Suprapubic skin (tissue), 4 donors: ENCODE results near the gene ZSWIM5. TPM values are rescaled to one million over a fixed set of nuclear protein-coding genes. Genes with fewer than 3 reads are reported as not detected.
A peak's percentile ranks its signal among the peaks of the same experiment; 100 is the strongest.
"Not testable (repeated sequence)": the region's sequence is repeated elsewhere in the genome, so short reads cannot be mapped to it uniquely, and the experiment has no call there.

Source experiments
- DNase-seq, 2 donors: peaks; one replicate each; pipeline ENCODE4 v3.0.0-alpha.2; 2019; ENCODE audit warnings: low spot score in 2 of 2
- H3K27ac ChIP-seq: fragments of 200-600 bp; sonication (generic); one replicate; pipeline ENCODE4 v1.5.1; 2019
- H3K27me3 ChIP-seq: fragments of 200-600 bp; sonication (generic); one replicate; pipeline ENCODE4 v1.5.1; 2019
- H3K36me3 ChIP-seq: fragments of 200-600 bp; sonication (generic); one replicate; pipeline ENCODE4 v1.5.1; 2019
- H3K4me1 ChIP-seq: fragments of 200-600 bp; sonication (generic); one replicate; pipeline ENCODE4 v1.5.1; 2019
- H3K4me3 ChIP-seq: fragments of 200-600 bp; sonication (generic); one replicate; pipeline ENCODE4 v1.5.1; 2019; ENCODE audit warnings: mild to moderate bottlenecking
- H3K9me3 ChIP-seq: fragments of 200-600 bp; sonication (generic); one replicate; pipeline ENCODE4 v1.5.1; 2019
- EP300 ChIP-seq: sonication (generic); formaldehyde crosslinking; IDR thresholded peaks from one replicate; pipeline ENCODE4 v1.6.1; 2017; ENCODE audit warnings: antibody characterized with exemption
- POLR2A ChIP-seq, 2 donors: fragments of 450-650 bp; IDR thresholded peaks; one replicate each; pipeline ENCODE4 v1.6.1; 2017; ENCODE audit warnings: antibody characterized with exemption in 2 of 2, mild to moderate bottlenecking in 2 of 2, moderate library complexity in 2 of 2
- POLR2AphosphoS5 ChIP-seq, 3 donors: sonication (generic); formaldehyde crosslinking; IDR thresholded peaks; one replicate each; pipeline ENCODE4 v1.6.1; 2017; ENCODE audit warnings: antibody characterized with exemption in 3 of 3
- WGBS: methylation state at CpG from one replicate; pipeline ENCODE4 v1.1.5; 2018; 5-methylcytosine and 5-hydroxymethylcytosine counted together
- total RNA-seq, 4 donors: library from RNA; depleted of rRNA; stranded (reverse); fragments of >200 nt; gene quantifications; one replicate each; pipeline ENCODE4 v1.1.0, GENCODE V29; 2016
- TF ChIP-seq, protein P1 (sequence below), 2 donors: fragments of 200-600 bp in 1 of 2; fragments of 450-650 bp in 1 of 2; sonication (generic) in 1 of 2; IDR thresholded peaks; one replicate each; pipeline ENCODE4 v1.5.1; 2016 to 2019; ENCODE audit warnings: antibody characterized with exemption in 2 of 2, mild to moderate bottlenecking in 1 of 2, moderate library complexity in 1 of 2

ZSWIM5 gene
- total RNA-seq, 4 donors from 2014 or later: 1.9 to 3.5 (median 2.8) TPM

DNA sequence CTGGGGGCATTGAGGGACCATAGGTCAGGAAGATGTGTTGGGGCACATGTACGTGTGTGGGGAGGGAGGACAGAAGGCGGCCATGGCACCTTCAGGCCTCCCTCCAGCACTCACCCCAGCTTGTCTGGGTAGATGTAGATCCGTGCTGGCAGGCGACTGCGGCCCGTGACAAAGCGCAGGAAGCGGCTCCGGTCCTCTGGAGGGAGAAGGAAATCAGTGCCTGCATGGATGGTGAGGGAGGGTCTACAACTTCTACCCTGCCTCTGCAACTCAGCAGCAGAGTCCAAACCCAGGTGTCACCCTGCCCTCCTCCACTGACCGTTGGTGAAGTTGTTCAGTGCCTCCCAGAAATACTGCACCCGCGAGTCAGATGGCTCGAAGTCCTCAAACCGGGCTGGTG lies 202.7 kb downstream of the ZSWIM5 start:
- Histone ChIP-seq H3K27me3 (no peaks in the 10 kb centered on the region), H3K9me3 (no peaks in the 10 kb centered on the region), H3K4me3 (no peak overlapping the region), H3K36me3 (peaks cover 72% of the 10 kb centered on the region), H3K4me1 (peaks cover 8% of the 10 kb centered on the region), H3K27ac (no peak overlapping the region)
- TF ChIP-seq POLR2A (IDR thresholded peaks at IDR 0.05) (no peak), POLR2AphosphoS5 (IDR thresholded peaks at IDR 0.05) (no peak)
- TF ChIP-seq, protein P1, sequence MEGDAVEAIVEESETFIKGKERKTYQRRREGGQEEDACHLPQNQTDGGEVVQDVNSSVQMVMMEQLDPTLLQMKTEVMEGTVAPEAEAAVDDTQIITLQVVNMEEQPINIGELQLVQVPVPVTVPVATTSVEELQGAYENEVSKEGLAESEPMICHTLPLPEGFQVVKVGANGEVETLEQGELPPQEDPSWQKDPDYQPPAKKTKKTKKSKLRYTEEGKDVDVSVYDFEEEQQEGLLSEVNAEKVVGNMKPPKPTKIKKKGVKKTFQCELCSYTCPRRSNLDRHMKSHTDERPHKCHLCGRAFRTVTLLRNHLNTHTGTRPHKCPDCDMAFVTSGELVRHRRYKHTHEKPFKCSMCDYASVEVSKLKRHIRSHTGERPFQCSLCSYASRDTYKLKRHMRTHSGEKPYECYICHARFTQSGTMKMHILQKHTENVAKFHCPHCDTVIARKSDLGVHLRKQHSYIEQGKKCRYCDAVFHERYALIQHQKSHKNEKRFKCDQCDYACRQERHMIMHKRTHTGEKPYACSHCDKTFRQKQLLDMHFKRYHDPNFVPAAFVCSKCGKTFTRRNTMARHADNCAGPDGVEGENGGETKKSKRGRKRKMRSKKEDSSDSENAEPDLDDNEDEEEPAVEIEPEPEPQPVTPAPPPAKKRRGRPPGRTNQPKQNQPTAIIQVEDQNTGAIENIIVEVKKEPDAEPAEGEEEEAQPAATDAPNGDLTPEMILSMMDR (IDR thresholded peaks at IDR 0.05): no peak
- 86% methylated on average over 14 of the region's 14 CpGs for WGBS
- DNase-seq: no peak

DNA sequence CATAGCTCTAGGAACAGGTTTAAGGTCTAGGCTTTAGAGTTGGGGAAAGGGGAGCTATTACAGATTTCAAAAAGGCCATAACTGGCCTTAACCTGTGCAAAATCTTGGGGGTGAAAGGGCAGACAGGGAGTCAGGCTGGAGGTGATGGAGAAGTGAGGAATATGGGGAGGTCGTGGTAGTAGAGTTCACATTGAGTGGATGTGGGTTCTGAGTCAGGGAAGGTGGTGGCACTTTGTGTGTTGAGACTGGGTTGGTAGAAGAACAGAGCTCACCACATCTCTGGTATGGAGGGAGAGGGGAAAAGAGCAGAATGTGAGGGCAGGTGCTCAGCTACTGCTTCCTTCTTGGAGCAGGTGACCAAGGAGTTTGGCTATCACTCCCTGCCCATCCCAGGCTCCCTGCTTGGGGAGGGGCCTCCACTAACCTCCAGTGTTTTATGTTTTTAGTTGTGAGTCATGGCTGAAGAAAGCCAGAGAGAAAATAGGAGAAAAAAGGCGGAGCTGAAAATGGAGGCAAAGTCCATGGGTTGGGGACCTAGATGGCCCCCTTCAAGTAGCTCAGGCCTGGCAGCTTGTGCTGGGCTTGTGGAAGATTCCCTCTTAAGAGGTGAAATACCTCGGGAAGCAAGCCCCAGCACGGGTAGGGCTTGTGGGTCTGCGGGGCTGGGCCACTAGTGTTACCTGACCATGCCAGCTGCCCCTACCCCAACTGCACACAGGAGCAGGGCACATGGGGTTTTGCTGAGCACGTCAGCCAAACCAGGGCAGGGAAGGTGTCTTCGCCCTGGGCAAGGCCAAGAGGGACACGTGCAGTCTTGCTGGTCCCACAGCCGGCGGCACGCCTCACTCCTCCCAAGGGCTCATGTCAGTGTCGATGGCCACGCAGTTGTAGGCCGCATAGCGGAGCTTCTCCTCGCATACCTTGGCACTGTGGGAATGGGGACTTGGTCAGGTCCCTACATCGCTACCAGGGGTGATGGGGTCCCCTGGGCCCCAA lies 203.5 kb downstream of the ZSWIM5 start:
- TF ChIP-seq, protein P1 (IDR thresholded peaks at IDR 0.05): no peak
- TF ChIP-seq EP300: no peak
- TF ChIP-seq POLR2A (IDR thresholded peaks at IDR 0.05): no peak
- TF ChIP-seq POLR2AphosphoS5 (IDR thresholded peaks at IDR 0.05): no peak
- WGBS: 86% methylated on average over 13 of the region's 17 CpGs
- no peak for DNase-seq
- H3K27me3 ChIP-seq: no peaks in the 10 kb centered on the region
- no peak overlapping the region for H3K27ac ChIP-seq
- H3K9me3 ChIP-seq: no peaks in the 10 kb centered on the region
- peaks cover 64% of the 10 kb centered on the region for H3K36me3 ChIP-seq
- no peak overlapping the region for H3K4me3 ChIP-seq
- peaks cover 7% of the 10 kb centered on the region for H3K4me1 ChIP-seq

DNA sequence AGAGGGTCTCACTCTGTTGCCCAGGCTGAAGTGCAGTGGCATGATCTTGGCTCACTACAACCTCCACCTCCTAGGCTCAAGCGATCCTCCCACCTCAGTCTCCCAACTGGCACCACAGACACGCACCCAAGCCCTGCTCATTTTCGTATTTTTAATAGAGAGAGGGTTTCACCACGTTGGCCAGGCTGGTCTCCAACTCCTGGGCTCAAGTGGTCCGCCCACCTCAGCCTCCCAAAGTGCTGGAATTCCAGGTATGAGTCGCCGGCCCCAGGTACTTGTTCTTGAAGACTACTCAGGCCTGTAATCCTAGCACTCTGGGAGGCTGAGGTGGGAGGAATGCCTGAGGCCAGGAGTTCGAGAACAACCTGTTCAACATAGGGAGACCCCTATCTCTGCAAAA lies 204.8 kb downstream of the ZSWIM5 start:
- 86% methylated on average over 8 of the region's 8 CpGs for WGBS
- not testable (repeated sequence) for H3K27me3 ChIP-seq, H3K4me1 ChIP-seq, H3K9me3 ChIP-seq, DNase-seq, H3K4me3 ChIP-seq
- peak overlapping the region; percentile 22 for H3K27ac ChIP-seq
- H3K36me3 ChIP-seq: peaks cover 50% of the 10 kb centered on the region

DNA sequence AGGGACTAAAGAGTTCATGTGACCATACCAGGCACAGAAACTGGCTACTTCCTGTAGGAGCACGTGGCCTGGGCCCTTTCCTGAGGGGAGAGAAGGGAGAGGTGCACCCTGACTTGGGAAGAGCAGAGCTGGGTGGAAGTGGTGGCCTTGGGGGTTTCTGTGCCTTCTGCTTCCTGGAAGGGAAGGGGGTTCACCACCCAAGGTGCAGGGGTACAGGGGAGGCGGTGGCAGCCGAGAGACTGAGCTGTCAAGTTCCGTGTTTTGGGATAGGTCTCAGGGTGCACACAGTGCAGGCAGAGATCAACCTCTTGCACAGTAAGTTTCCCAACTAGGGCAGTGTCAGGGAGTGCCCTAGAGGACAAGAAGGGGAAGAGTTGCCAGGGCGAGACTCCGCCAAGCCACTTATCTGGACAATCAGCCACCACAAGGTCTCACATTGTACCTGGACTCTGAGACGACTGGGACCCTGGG lies 205.4 kb downstream of the ZSWIM5 start:
- WGBS: 60% methylated on average over 7 of the region's 7 CpGs
- TF ChIP-seq EP300 (no peak), POLR2AphosphoS5 (IDR thresholded peaks at IDR 0.05) (no peak), POLR2A (IDR thresholded peaks at IDR 0.05) (no peak)
- H3K4me1 ChIP-seq: peaks cover 7% of the 10 kb centered on the region
- H3K4me3 ChIP-seq: no peak overlapping the region
- peaks cover 45% of the 10 kb centered on the region for H3K36me3 ChIP-seq
- no peaks in the 10 kb centered on the region for H3K27me3 ChIP-seq
- H3K9me3 ChIP-seq: no peaks in the 10 kb centered on the region
- peak overlapping the region; percentile 22 for H3K27ac ChIP-seq
- DNase-seq: no peak

DNA sequence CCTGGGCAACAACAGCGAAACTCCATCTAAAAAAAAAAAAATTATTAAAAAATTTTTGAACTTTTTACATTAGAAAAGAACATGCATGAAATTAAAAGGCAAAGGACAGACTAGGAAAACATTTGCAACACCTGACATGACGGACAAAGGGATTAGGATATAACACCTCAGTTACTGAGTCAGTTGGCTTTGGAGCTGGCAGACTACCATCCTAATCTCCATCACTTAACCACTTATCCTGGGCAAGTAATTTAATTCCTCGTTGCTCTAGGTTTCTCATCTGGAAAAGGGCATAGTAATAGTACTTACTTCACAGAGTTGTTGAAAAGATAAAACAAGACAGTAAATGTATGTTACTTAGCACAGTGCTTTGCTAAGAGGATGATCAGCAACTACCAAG lies 207.2 kb downstream of the ZSWIM5 start:
- no peak for DNase-seq
- Histone ChIP-seq H3K36me3 (peaks cover 27% of the 10 kb centered on the region), H3K27me3 (no peaks in the 10 kb centered on the region), H3K9me3 (no peaks in the 10 kb centered on the region), H3K4me3 (no peak overlapping the region), H3K27ac (no peak overlapping the region), H3K4me1 (peaks cover 7% of the 10 kb centered on the region)
- WGBS: 79% methylated on average over 3 of the region's 3 CpGs
- TF ChIP-seq, protein P1 (IDR thresholded peaks at IDR 0.05): no peak
- no peak for TF ChIP-seq EP300
- no peak for TF ChIP-seq POLR2A (IDR thresholded peaks at IDR 0.05)

DNA sequence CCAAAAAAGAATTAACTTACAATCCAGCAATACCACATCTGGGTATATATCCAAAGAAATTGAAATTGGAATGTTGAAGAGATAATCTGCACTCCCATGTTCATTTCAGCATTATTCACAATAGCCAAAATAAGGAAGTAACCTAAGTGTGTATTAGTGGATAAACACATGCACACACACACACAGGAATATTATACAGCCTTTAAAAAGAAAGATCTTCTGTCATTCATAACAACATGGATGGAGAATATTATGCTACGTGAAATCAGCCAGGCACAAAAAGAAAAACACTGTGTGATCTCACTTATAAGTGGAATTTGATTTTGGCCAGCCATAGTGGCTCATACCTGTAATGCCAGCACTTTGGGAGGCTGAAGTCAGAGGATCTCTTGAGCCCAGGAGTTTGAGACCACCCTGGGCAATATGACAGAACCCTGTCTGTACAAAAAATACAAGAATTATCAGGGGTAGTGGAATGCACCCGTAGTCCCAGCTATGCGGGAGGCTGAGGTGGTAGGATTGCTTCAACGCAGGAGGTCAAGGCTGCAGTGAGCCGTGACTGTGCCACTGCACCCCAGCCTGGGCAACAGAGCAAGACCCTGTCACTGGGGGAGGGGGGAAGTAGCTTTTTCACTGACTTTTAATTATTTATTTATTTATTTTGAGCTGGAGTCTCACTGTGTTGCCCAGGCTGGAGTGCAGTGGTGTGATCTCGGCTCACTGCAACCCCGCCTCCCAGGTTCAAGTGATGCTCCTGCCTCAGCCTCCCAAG lies 210.8 kb downstream of the ZSWIM5 start:
- no peaks in the 10 kb centered on the region for H3K27me3 ChIP-seq
- WGBS: 96% methylated on average over 7 of the region's 7 CpGs
- no peaks in the 10 kb centered on the region for H3K9me3 ChIP-seq
- no peaks in the 10 kb centered on the region for H3K36me3 ChIP-seq
- H3K27ac ChIP-seq: no peak overlapping the region
- peaks cover under 1% of the 10 kb centered on the region for H3K4me1 ChIP-seq
- no peak overlapping the region for H3K4me3 ChIP-seq
- DNase-seq: no peak
- TF ChIP-seq EP300 (no peak), POLR2AphosphoS5 (IDR thresholded peaks at IDR 0.05) (no peak), POLR2A (IDR thresholded peaks at IDR 0.05) (no peak)
- TF ChIP-seq, protein P1 (IDR thresholded peaks at IDR 0.05): no peak
